Non-pigmented ciliary epithelial cell (primary cell): ENCODE results near the gene AUTS2.

Source experiments
- DNase-seq: peaks from one replicate; pipeline ENCODE4 v3.0.0-alpha.2; 2010; ENCODE audit warnings: low read depth

Gene AUTS2

GRCh38 chr7:70834424-70834823 is 1236.1 kb downstream of the AUTS2 start:
- no peak for DNase-seq

DNA sequence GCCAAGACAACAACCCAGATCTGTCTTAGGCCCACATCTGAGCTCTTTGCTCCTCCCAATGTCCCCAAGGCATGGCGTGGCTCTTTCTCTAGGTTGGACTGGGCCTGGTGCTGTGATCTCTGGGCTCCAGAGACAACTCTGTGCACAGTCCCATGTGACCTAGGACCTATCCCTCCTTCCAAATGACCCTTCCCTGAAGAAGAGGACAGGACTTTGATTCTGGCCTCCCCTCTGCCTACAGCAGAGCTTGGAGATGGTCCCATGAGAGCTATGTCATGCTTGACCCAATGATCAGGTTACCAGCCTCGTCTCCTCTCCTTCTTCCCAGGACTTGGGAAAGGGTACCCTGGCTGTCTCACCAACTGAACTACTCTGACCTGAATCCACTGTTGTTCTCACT is 1237.4 kb downstream of the AUTS2 start:
- no peak for DNase-seq

DNA sequence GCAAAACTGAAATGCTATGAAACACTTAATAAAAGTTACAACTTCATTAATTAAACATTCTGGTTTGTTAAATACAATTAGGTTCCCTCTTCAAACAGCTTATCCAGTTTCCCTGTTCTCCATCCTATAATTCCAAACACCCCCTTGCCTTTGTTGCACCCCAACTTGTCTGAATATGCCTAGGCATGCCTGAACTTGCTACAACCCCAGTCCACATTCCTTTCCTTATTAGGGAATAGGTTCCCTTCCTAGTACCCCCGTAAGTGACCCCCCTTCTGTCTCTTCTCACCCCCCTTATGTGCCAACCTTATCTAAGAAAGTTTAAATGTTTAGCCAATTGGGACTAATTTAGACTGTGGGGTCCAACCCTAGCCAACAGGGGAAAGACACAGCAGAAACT is 1238.0 kb downstream of the AUTS2 start:
- DNase-seq = no peak

- no peak for DNase-seq
Observed at GRCh38 chr7:70836946-70837345, 1238.7 kb downstream of the AUTS2 start.

DNA sequence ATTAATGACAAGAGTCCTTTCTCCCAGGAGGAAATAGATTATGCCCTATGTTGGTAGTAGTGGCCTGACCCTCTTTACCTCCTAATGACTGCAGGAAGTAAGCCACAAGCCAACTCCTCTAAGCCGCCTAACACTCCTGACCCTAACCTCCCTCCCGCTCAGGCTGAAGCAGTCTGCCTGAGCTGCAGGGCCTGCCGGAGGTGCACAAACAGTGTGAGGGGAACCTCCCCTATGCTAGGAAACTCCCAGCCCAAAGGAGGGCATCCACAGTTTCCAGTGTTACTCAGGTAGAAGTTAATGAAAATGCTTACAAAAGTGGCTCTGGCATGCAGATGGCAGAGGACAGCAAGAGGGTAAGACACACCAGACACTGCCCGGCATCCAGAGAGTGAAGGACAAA is 1239.3 kb downstream of the AUTS2 start:
- no peak for DNase-seq

DNA sequence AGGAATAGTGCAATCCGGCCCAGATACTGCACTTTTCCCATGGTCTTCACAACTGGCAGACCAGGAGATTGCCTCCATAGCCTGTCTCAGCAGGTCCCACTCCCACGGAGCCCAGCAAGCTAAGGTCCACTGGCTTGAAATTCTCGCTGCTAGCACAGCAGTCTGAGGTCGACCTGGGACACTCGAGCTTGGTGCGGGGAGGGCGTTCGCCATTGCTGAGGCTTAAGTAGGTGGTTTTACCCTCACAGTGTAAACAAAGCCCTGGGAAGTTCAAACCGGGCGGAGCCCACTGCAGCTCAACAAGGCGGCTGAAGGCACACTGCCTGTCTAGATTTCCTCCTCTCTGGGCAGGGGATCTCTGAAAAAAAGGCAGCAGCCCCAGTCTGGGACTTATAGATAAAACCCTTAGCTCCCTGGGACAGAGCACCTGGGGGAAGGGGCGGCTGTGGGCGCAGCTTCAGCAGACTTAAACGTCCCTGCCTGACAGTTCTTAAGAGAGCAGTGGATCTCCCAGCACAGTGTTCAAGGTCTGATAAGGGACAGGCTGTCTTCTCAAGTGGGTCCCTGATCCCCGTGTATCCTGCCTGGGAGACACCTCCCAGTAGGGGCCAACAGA is 1240.1 kb downstream of the AUTS2 start:
- DNase-seq = no peak
